GM23338 (cell line): ENCODE results near the gene PLET1. TPM values are rescaled to one million over a fixed set of nuclear protein-coding genes. Genes with fewer than 3 reads are reported as not detected.

Source experiments
- ATAC-seq: fragments of 200-7000 bp; cut with Tn5 transposase; 3 replicates; pipeline ENCODE4 v1.9.1; 2020
- DNase-seq: peaks from one replicate; pipeline ENCODE4 v3.0.0-alpha.2; 2015; ENCODE audit warnings: low spot score
- H2AFZ ChIP-seq: fragments of 200-600 bp; sonication (generic); 2 replicates; pipeline ENCODE4 v1.8.0; 2016; ENCODE audit warnings: antibody characterized with exemption, mild to moderate bottlenecking, moderate library complexity
- H3F3A ChIP-seq: fragments of 200-600 bp; sonication (generic); replicated peaks from 2 replicates; pipeline ENCODE4 v1.8.0; 2017; ENCODE audit warnings: antibody characterized with exemption, mixed run types, low read depth
- H3K27ac ChIP-seq: fragments of 200-600 bp; sonication (generic); 2 replicates; pipeline ENCODE4 v1.6.1; 2016; ENCODE audit warnings: low read depth
- H3K27me3 ChIP-seq: fragments of 200-600 bp; sonication (generic); 2 replicates; pipeline ENCODE4 v1.8.0; 2016; ENCODE audit warnings: mild to moderate bottlenecking, mixed run types, moderate library complexity; ENCODE audit not compliant: insufficient read depth
- H3K36me3 ChIP-seq: fragments of 200-600 bp; sonication (generic); 2 replicates; pipeline ENCODE4 v1.8.0; 2016; ENCODE audit warnings: mild to moderate bottlenecking; ENCODE audit not compliant: insufficient read depth
- H3K4me1 ChIP-seq: fragments of 200-600 bp; sonication (generic); 2 replicates; pipeline ENCODE4 v1.8.0; 2016; ENCODE audit warnings: mild to moderate bottlenecking, moderate library complexity; ENCODE audit not compliant: insufficient read depth
- H3K4me2 ChIP-seq: fragments of 200-600 bp; sonication (generic); 2 replicates; pipeline ENCODE4 v1.7.1; 2017; ENCODE audit warnings: mixed run types
- H3K4me3 ChIP-seq: fragments of 200-600 bp; sonication (generic); 2 replicates; pipeline ENCODE4 v1.6.1; 2016; ENCODE audit warnings: mixed run types
- H3K79me2 ChIP-seq: fragments of 200-600 bp; sonication (generic); replicated peaks from 2 replicates; pipeline ENCODE4 v1.8.0; 2017; ENCODE audit warnings: mild to moderate bottlenecking; ENCODE audit not compliant: insufficient read depth
- H3K9me2 ChIP-seq: fragments of 200-600 bp; sonication (generic); 2 replicates; pipeline ENCODE4 v1.8.0; 2017; ENCODE audit not compliant: insufficient read depth
- H4K20me1 ChIP-seq: fragments of 200-600 bp; sonication (generic); replicated peaks from 2 replicates; pipeline ENCODE4 v1.8.0; 2017; ENCODE audit warnings: mild to moderate bottlenecking; ENCODE audit not compliant: insufficient read depth
- H3K27ac Mint-ChIP-seq: 2 replicates; pipeline ENCODE4 v1.8.0; 2020; ENCODE audit warnings: inconsistent platforms, mild to moderate bottlenecking, moderate library complexity, mixed read lengths
- H3K27me3 Mint-ChIP-seq: 3 replicates; pipeline ENCODE4 v1.8.0; 2022; ENCODE audit warnings: low read depth, mild to moderate bottlenecking, moderate library complexity, mixed read lengths, inconsistent platforms; ENCODE audit not compliant: insufficient read depth, poor library complexity
- H3K36me3 Mint-ChIP-seq: 3 replicates; pipeline ENCODE4 v1.8.0; 2021; ENCODE audit warnings: low read depth, mild to moderate bottlenecking, inconsistent platforms, moderate library complexity, mixed read lengths
- H3K4me1 Mint-ChIP-seq: 3 replicates; pipeline ENCODE4 v1.8.0; 2020; ENCODE audit warnings: mild to moderate bottlenecking, inconsistent platforms, mixed read lengths
- H3K4me3 Mint-ChIP-seq: 3 replicates; pipeline ENCODE4 v1.8.0; 2021; ENCODE audit warnings: moderate library complexity, mild to moderate bottlenecking, inconsistent platforms, mixed read lengths
- H3K9me3 Mint-ChIP-seq: 3 replicates; pipeline ENCODE4 v1.8.0; 2020; ENCODE audit warnings: moderate library complexity, mild to moderate bottlenecking, inconsistent platforms, mixed read lengths
- CREB1 ChIP-seq: fragments of 250-450 bp; sonication (Bioruptor Pico); IDR thresholded peaks from 2 replicates; pipeline ENCODE4 v1.5.0; 2020; ENCODE audit warnings: low read depth, mild to moderate bottlenecking, moderate library complexity
- EZH2 ChIP-seq: fragments of 200-600 bp; sonication (generic); IDR thresholded peaks from one replicate; pipeline ENCODE4 v1.8.0; 2017; ENCODE audit warnings: antibody characterized with exemption, mild to moderate bottlenecking, low read depth; ENCODE audit not compliant: unreplicated experiment
- JUNB ChIP-seq: IDR thresholded peaks from one replicate; pipeline ENCODE4 v1.6.1; 2016; ENCODE audit warnings: antibody characterized with exemption; ENCODE audit not compliant: unreplicated experiment
- NANOG ChIP-seq: IDR thresholded peaks from 2 replicates; pipeline ENCODE4 v1.6.1; 2016; ENCODE audit warnings: antibody characterized with exemption, borderline replicate concordance
- POLR2AphosphoS5 ChIP-seq: IDR thresholded peaks from 2 replicates; pipeline ENCODE4 v1.6.1; 2016; ENCODE audit warnings: antibody characterized with exemption, low read depth
- STAT1 ChIP-seq: IDR thresholded peaks from one replicate; pipeline ENCODE4 v1.6.1; 2016; ENCODE audit warnings: antibody characterized with exemption; ENCODE audit not compliant: unreplicated experiment
- ZNF114 ChIP-seq: fragments of 250-450 bp; sonication (Bioruptor Pico); IDR thresholded peaks from 2 replicates; pipeline ENCODE4 v1.5.0; 2020; ENCODE audit warnings: mild to moderate bottlenecking, moderate library complexity
- ZNF331 ChIP-seq: fragments of 250-450 bp; sonication (Bioruptor Pico); IDR thresholded peaks from 2 replicates; pipeline ENCODE4 v1.5.0; 2020; ENCODE audit warnings: low read depth, mild to moderate bottlenecking, moderate library complexity
- polyA plus RNA-seq: library from polyadenylated mRNA; unstranded; fragments of >200 nt; fragmentation: Nextera tagmentation; extraction: Ambion mirVana; gene quantifications from 2 replicates; pipeline ENCODE4 v1.2.1, GENCODE V29; 2016
- total RNA-seq: library from RNA; depleted of rRNA; stranded (reverse); fragments of >200 nt; shearing (Covaris generic); gene quantifications from 2 replicates; pipeline ENCODE4 v1.2.3, GENCODE V29; 2014
- TF ChIP-seq, protein P1 (sequence below): IDR thresholded peaks from 2 replicates; pipeline ENCODE4 v1.6.1; 2016; ENCODE audit warnings: antibody characterized with exemption
- TF ChIP-seq, protein P2 (sequence below), 2 experiments: fragments of 200-600 bp in 1 of 2; sonication (generic) in 1 of 2; conservative IDR thresholded peaks; 2 replicates each; pipeline versions ENCODE4 v1.5.1 to v1.6.1; 2016 to 2017; ENCODE audit warnings: antibody characterized with exemption in 2 of 2, low read depth in 2 of 2, mild to moderate bottlenecking in 2 of 2, moderate library complexity in 1 of 2
- TF ChIP-seq, protein P3 (sequence below): fragments of 250-450 bp; sonication (Bioruptor Pico); IDR thresholded peaks from 2 replicates; pipeline ENCODE4 v1.5.0; 2020; ENCODE audit warnings: mild to moderate bottlenecking, moderate library complexity

The PLET1 gene
- total and polyA plus RNA-seq, 2 experiments from 2014 or later, result not detected

DNA sequence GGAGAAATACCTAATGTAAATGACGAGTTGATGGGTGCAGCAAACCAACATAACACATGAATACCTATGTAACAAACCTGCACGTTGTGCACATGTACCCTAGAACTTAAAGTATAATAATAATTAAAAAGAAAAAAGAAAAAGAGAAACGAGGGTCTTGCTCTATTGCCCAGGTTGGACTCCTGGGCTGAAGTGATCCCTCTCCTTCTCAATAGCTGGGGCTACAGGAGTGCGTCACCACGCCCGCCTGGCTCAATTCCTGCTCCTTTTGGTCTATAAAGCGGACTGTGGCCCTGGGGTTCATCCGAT is 35.0 kb downstream of the PLET1 start:
- Histone ChIP-seq H3F3A (no peaks in the 10 kb centered on the region), H3K4me1 (peaks cover 7% of the 10 kb centered on the region; the same call in 1 of the 2 replicates), H2AFZ (peak overlapping the region; percentile 99), H3K27me3 (no peaks in the 10 kb centered on the region; the same call in 1 of the 2 replicates), H3K4me2 (peak overlapping the region; percentile 95), H3K79me2 (peaks cover 30% of the 10 kb centered on the region), H3K36me3 (peaks cover 8% of the 10 kb centered on the region; the same call in 1 of the 2 replicates), H3K4me3 (peak overlapping the region; percentile 85), H3K9me2 (no peaks in the 10 kb centered on the region), H3K27ac (peak overlapping the region; percentile 90), H4K20me1 (peaks cover 5% of the 10 kb centered on the region; the same call in 1 of the 2 replicates)
- Mint-ChIP-seq H3K36me3 (peaks cover 11% of the 10 kb centered on the region; the same call in 2 of the 3 replicates), H3K4me1 (peaks cover 8% of the 10 kb centered on the region), H3K27me3 (peaks cover 9% of the 10 kb centered on the region), H3K4me3 (peak overlapping the region; percentile 75), H3K9me3 (no peaks in the 10 kb centered on the region), H3K27ac (peak overlapping the region; percentile 95)
- DNase-seq (no peak), ATAC-seq (peak; percentile 50; the same call in 1 of the 3 replicates)
- TF ChIP-seq CREB1 (CRISPR knock-in tag) (no peak), STAT1 (no peak), JUNB (no peak), ZNF331 (CRISPR knock-in tag) (no peak), POLR2AphosphoS5 (no peak), ZNF114 (CRISPR knock-in tag) (no peak)
- TF ChIP-seq, protein P1, sequence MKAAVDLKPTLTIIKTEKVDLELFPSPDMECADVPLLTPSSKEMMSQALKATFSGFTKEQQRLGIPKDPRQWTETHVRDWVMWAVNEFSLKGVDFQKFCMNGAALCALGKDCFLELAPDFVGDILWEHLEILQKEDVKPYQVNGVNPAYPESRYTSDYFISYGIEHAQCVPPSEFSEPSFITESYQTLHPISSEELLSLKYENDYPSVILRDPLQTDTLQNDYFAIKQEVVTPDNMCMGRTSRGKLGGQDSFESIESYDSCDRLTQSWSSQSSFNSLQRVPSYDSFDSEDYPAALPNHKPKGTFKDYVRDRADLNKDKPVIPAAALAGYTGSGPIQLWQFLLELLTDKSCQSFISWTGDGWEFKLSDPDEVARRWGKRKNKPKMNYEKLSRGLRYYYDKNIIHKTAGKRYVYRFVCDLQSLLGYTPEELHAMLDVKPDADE, result no peak
- TF ChIP-seq, protein P2, sequence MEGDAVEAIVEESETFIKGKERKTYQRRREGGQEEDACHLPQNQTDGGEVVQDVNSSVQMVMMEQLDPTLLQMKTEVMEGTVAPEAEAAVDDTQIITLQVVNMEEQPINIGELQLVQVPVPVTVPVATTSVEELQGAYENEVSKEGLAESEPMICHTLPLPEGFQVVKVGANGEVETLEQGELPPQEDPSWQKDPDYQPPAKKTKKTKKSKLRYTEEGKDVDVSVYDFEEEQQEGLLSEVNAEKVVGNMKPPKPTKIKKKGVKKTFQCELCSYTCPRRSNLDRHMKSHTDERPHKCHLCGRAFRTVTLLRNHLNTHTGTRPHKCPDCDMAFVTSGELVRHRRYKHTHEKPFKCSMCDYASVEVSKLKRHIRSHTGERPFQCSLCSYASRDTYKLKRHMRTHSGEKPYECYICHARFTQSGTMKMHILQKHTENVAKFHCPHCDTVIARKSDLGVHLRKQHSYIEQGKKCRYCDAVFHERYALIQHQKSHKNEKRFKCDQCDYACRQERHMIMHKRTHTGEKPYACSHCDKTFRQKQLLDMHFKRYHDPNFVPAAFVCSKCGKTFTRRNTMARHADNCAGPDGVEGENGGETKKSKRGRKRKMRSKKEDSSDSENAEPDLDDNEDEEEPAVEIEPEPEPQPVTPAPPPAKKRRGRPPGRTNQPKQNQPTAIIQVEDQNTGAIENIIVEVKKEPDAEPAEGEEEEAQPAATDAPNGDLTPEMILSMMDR (conservative IDR thresholded peaks at IDR 0.05; ENCODE audit: low read depth in 2 of 2), result no peak

DNA sequence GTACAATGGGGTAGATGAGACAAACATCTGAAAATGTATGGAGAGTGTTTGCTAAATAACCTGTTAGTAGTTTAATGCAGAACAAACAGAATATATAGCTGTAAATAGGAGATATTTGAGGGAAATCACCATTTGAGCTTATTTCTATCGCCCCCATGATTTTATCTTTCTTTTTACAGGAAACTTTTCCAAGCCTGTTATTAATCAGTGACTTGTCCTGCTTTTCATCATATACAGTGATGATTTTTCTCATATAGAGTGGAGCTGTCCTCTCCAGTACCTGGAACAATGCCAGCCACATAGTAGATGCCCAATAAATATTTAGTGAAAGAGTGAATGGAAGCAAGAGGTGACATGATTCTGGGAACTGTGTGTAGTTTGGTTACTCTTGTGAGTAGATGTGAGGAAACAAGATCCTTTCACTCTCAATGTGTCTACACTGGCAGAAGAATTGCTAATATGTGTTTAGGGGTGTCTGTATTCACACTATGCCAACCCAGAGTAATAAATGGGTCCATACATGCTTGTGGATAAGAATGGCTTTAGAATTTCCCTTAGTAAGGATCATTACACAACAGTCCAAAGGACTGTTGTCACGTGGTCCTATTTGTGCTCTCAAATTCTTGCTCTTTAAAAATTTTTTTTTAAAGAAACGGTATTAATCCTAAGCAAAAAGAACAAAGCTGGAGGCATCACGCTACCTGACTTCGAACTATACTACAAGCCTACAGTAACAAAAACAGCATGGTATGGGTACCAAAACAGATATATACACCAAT is 36.7 kb downstream of the PLET1 start:
- no peaks in the 10 kb centered on the region for H3K9me3 Mint-ChIP-seq
- Histone ChIP-seq H2AFZ (no peak overlapping the region), H3K27ac (no peak overlapping the region), H3F3A (no peaks in the 10 kb centered on the region), H4K20me1 (peaks cover 5% of the 10 kb centered on the region; the same call in 1 of the 2 replicates), H3K9me2 (no peaks in the 10 kb centered on the region), H3K4me1 (peaks cover 7% of the 10 kb centered on the region; the same call in 1 of the 2 replicates), H3K27me3 (no peaks in the 10 kb centered on the region; the same call in 1 of the 2 replicates), H3K36me3 (no peaks in the 10 kb centered on the region), H3K79me2 (peaks cover 24% of the 10 kb centered on the region), H3K4me3 (no peak overlapping the region), H3K4me2 (no peak overlapping the region)
- H3K27me3 Mint-ChIP-seq, result peaks cover 9% of the 10 kb centered on the region
- H3K4me3 Mint-ChIP-seq, result no peak overlapping the region
- no peak overlapping the region for H3K27ac Mint-ChIP-seq
- peaks cover 8% of the 10 kb centered on the region for H3K4me1 Mint-ChIP-seq
- no peak for DNase-seq
- ATAC-seq, result no peak
- no peaks in the 10 kb centered on the region for H3K36me3 Mint-ChIP-seq
- TF ChIP-seq NANOG (no peak), EZH2 (no peak)
- TF ChIP-seq, protein P3, sequence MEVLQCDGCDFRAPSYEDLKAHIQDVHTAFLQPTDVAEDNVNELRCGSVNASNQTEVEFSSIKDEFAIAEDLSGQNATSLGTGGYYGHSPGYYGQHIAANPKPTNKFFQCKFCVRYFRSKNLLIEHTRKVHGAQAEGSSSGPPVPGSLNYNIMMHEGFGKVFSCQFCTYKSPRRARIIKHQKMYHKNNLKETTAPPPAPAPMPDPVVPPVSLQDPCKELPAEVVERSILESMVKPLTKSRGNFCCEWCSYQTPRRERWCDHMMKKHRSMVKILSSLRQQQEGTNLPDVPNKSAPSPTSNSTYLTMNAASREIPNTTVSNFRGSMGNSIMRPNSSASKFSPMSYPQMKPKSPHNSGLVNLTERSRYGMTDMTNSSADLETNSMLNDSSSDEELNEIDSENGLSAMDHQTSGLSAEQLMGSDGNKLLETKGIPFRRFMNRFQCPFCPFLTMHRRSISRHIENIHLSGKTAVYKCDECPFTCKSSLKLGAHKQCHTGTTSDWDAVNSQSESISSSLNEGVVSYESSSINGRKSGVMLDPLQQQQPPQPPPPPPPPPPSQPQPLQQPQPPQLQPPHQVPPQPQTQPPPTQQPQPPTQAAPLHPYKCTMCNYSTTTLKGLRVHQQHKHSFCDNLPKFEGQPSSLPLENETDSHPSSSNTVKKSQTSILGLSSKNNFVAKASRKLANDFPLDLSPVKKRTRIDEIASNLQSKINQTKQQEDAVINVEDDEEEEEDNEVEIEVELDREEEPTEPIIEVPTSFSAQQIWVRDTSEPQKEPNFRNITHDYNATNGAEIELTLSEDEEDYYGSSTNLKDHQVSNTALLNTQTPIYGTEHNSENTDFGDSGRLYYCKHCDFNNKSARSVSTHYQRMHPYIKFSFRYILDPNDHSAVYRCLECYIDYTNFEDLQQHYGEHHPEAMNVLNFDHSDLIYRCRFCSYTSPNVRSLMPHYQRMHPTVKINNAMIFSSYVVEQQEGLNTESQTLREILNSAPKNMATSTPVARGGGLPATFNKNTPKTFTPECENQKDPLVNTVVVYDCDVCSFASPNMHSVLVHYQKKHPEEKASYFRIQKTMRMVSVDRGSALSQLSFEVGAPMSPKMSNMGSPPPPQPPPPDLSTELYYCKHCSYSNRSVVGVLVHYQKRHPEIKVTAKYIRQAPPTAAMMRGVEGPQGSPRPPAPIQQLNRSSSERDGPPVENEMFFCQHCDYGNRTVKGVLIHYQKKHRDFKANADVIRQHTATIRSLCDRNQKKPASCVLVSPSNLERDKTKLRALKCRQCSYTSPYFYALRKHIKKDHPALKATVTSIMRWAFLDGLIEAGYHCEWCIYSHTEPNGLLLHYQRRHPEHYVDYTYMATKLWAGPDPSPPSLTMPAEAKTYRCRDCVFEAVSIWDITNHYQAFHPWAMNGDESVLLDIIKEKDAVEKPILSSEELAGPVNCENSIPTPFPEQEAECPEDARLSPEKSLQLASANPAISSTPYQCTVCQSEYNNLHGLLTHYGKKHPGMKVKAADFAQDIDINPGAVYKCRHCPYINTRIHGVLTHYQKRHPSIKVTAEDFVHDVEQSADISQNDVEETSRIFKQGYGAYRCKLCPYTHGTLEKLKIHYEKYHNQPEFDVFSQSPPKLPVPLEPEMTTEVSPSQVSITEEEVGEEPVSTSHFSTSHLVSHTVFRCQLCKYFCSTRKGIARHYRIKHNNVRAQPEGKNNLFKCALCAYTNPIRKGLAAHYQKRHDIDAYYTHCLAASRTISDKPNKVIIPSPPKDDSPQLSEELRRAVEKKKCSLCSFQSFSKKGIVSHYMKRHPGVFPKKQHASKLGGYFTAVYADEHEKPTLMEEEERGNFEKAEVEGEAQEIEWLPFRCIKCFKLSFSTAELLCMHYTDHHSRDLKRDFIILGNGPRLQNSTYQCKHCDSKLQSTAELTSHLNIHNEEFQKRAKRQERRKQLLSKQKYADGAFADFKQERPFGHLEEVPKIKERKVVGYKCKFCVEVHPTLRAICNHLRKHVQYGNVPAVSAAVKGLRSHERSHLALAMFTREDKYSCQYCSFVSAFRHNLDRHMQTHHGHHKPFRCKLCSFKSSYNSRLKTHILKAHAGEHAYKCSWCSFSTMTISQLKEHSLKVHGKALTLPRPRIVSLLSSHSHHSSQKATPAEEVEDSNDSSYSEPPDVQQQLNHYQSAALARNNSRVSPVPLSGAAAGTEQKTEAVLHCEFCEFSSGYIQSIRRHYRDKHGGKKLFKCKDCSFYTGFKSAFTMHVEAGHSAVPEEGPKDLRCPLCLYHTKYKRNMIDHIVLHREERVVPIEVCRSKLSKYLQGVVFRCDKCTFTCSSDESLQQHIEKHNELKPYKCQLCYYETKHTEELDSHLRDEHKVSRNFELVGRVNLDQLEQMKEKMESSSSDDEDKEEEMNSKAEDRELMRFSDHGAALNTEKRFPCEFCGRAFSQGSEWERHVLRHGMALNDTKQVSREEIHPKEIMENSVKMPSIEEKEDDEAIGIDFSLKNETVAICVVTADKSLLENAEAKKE, result no peak
